Fibroblast of villous mesenchyme (primary cell): ENCODE results near the gene ARSA. TPM values are rescaled to one million over a fixed set of nuclear protein-coding genes. Genes with fewer than 3 reads are reported as not detected.

Experiments used
- DNase-seq: peaks from one replicate; pipeline ENCODE4 v3.0.0-alpha.2; 2010; ENCODE audit warnings: low read depth
- H3K4me3 ChIP-seq: 2 replicates; pipeline ENCODE4 v1.5.1; 2011; ENCODE audit warnings: low read depth, mild to moderate bottlenecking, low read length
- total RNA-seq: library from RNA; depleted of rRNA; stranded (reverse); fragments of >200 nt; gene quantifications from 2 replicates; pipeline ENCODE4 v1.2.3, GENCODE V29; 2012
- TF ChIP-seq, protein P1 (sequence below): IDR thresholded peaks from 2 replicates; pipeline ENCODE4 v1.5.1; 2012; ENCODE audit warnings: low read depth, mild to moderate bottlenecking, low read length; ENCODE audit not compliant: insufficient read depth

The ARSA gene
- total RNA-seq, 1 donor = 9.9 TPM

DNA sequence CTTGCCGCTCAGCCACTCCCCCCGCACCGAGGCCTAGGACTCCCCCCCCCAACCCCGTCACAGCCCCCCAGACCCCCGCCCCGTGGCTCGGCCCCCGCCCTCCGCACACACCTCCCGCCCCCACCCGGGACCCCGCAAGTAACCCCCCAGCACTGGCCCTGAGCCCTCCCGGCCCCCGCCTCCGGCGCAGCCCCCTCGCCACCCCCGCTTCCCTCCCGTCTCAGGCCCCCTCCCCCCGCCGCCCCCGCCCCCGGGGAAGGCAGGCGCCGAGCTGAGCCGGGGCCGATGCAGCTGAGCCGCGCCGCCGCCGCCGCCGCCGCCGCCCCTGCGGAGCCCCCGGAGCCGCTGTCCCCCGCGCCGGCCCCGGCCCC is 46.2 kb upstream of the ARSA start:
- TF ChIP-seq, protein P1, sequence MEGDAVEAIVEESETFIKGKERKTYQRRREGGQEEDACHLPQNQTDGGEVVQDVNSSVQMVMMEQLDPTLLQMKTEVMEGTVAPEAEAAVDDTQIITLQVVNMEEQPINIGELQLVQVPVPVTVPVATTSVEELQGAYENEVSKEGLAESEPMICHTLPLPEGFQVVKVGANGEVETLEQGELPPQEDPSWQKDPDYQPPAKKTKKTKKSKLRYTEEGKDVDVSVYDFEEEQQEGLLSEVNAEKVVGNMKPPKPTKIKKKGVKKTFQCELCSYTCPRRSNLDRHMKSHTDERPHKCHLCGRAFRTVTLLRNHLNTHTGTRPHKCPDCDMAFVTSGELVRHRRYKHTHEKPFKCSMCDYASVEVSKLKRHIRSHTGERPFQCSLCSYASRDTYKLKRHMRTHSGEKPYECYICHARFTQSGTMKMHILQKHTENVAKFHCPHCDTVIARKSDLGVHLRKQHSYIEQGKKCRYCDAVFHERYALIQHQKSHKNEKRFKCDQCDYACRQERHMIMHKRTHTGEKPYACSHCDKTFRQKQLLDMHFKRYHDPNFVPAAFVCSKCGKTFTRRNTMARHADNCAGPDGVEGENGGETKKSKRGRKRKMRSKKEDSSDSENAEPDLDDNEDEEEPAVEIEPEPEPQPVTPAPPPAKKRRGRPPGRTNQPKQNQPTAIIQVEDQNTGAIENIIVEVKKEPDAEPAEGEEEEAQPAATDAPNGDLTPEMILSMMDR = no peak
- no peak for DNase-seq
- H3K4me3 ChIP-seq = no peak overlapping the region

DNA sequence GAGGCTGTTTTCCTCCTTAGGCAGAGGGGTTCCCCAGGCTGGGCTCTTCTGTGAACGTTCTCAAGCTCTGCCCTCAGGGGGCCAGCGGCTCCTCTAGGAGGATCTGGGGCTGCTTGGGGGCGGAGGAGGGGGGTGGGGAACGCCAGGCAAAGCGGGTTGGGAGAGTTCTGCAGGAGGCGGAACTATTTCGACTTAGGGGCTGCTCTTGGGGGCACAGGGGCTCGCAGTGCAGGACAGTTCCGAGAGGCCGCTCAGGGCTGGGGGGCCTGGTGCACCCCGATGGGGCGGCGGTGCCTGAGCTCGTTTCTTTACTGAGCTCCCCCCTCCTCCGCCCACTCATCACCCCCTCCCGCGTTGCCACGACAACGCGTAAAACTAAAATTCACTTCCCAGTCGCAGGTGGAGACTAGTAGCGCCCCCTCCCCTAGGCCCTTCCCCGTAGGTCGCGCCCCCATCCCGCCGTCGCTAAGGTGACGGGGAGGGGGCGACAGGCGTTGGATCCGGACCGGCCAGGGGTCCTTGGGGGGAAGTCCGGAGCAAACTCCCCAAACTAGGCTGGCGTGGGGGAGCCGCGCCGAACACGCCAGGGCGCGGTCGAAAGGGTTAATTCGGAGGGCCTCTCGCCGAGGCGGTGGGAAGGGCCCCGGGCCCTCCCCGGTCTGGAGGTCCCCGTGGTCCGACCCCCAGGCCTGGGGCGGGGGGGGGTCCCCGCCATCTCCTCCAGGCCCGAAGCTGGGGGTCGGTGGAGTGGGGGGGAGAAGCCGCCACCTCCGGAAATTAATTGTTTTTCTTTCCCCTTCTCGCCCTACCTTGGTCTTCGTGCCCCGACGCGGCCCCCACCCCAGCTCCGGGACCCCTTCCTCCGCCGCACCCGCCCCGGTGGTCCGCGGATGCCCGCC is 45.5 kb upstream of the ARSA start:
- no peak for DNase-seq
- H3K4me3 ChIP-seq = no peak overlapping the region
- TF ChIP-seq, protein P1 = no peak

- TF ChIP-seq, protein P1 = no peak
- no peak within 1 kb of the TSS for H3K4me3 ChIP-seq
- no peak for DNase-seq
Measured at GRCh38 chr22:50672471-50673230, 44.7 kb upstream of the ARSA start, which contains the start of gene SHANK3. Gene SHANK3 (plus strand): TSS chr22:50672823.

DNA sequence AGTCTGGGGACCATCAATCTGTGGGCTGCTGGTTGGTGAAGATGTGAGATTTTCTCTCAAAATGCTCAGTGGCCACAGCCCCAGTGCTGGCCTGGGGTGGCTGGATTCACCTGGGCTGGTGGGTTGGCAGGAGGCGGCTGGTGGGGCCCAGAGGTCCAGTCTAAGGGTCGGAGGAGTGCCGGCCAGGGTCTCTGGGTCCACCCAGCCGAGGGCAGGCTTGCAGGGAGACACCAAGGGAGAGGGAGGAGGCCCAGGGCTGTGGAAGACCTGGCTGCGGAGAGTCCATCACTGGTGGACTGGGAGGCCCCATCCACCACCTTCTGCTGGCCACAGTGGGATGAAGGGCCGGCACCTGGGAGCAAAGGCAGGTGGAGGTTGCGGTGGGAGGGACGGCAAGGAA is 44.1 kb upstream of the ARSA start:
- H3K4me3 ChIP-seq = no peak overlapping the region
- TF ChIP-seq, protein P1 = no peak
- no peak for DNase-seq

GRCh38 chr22:50671641-50672040 is 43.7 kb upstream of the ARSA start:
- DNase-seq = no peak
- TF ChIP-seq, protein P1 = no peak
- H3K4me3 ChIP-seq = no peak overlapping the region

- no peak for DNase-seq
- no peak overlapping the region for H3K4me3 ChIP-seq
- TF ChIP-seq, protein P1 = no peak
Measured at GRCh38 chr22:50670914-50671538, 43.1 kb upstream of the ARSA start.
